DLD1 (cell line): Measurements from ENCODE around the gene DTWD1.
"Not testable (repeated sequence)": the region's sequence is repeated elsewhere in the genome, so short reads cannot be mapped to it uniquely, and the experiment has no call there.

Source experiments
- in situ Hi-C: cut with HindIII; loops from 2 replicates; pipeline ENCODE4 v1.10.0; 2017; ENCODE audit warnings: low sequenced_read_pairs

Gene DTWD1

GRCh38 chr15:49620658-49621368 lies at the start of gene DTWD1, which contains the start of gene FAM227B:
TSS of gene DTWD1 (plus strand) at chr15:49621048. CDS start at chr15:49625168, 4,120 bp downstream.
TSS of gene FAM227B (minus strand) at chr15:49620818. CDS start at chr15:49615171, 5,647 bp downstream.
- in situ Hi-C loops: no loop called here

GRCh38 chr15:49573421-49573820 lies 47.4 kb upstream of the DTWD1 start:
- in situ Hi-C loops: no loop called here

GRCh38 chr15:49589030-49589429 lies 31.8 kb upstream of the DTWD1 start:
- in situ Hi-C loops: no loop called here

- in situ Hi-C loops: not testable (repeated sequence)
Observed at GRCh38 chr15:49592829-49593316, 28.0 kb upstream of the DTWD1 start.

GRCh38 chr15:49604625-49605409 lies 16.0 kb upstream of the DTWD1 start:
- in situ Hi-C loops: no loop called here

- in situ Hi-C loops: no loop called here
Observed at GRCh38 chr15:49605588-49605987, 15.3 kb upstream of the DTWD1 start.

- in situ Hi-C loops: no loop called here
Observed at GRCh38 chr15:49606594-49606993, 14.3 kb upstream of the DTWD1 start.

- in situ Hi-C loops: no loop called here
Observed at GRCh38 chr15:49610157-49610918, 10.5 kb upstream of the DTWD1 start.

- in situ Hi-C loops: not testable (repeated sequence)
Observed at GRCh38 chr15:49612240-49612639, 8.6 kb upstream of the DTWD1 start.

- in situ Hi-C loops: no loop called here
Observed at GRCh38 chr15:49619226-49619625, 1.6 kb upstream of the DTWD1 start.

- in situ Hi-C loops: no loop called here
Observed at GRCh38 chr15:49620199-49620598, 649 bp upstream of the DTWD1 start.

GRCh38 chr15:49621401-49621811 lies 558 bp downstream of the DTWD1 start:
- in situ Hi-C loops: no loop called here

GRCh38 chr15:49621887-49622286 lies 1.0 kb downstream of the DTWD1 start:
- in situ Hi-C loops: no loop called here

GRCh38 chr15:49622561-49622960 lies 1.7 kb downstream of the DTWD1 start:
- in situ Hi-C loops: no loop called here

GRCh38 chr15:49624056-49624455 lies 3.2 kb downstream of the DTWD1 start:
- in situ Hi-C loops: no loop called here

GRCh38 chr15:49625460-49626036 lies 4.7 kb downstream of the DTWD1 start:
- in situ Hi-C loops: no loop called here

GRCh38 chr15:49627407-49627877 lies 6.6 kb downstream of the DTWD1 start:
- in situ Hi-C loops: no loop called here

GRCh38 chr15:49628379-49628778 lies 7.5 kb downstream of the DTWD1 start:
- in situ Hi-C loops: no loop called here

GRCh38 chr15:49637857-49638256 lies 17.0 kb downstream of the DTWD1 start:
- in situ Hi-C loops: no loop called here

- in situ Hi-C loops: no loop called here
Observed at GRCh38 chr15:49644364-49644794, 23.5 kb downstream of the DTWD1 start.

- in situ Hi-C loops: no loop called here
Observed at GRCh38 chr15:49645277-49645676, 24.4 kb downstream of the DTWD1 start.
